Panc1 (cell line): ENCODE data around the gene FGD3.

Experiments
- SIN3A ChIP-seq: IDR thresholded peaks from 2 replicates; pipeline ENCODE4 v1.6.1; 2012; ENCODE audit warnings: low read depth, mild to moderate bottlenecking, low read length, moderate library complexity, borderline replicate concordance; ENCODE audit not compliant: insufficient read depth
- TF ChIP-seq, protein P1 (sequence below): fragments of 450-650 bp; IDR thresholded peaks from 2 replicates; pipeline ENCODE4 v1.5.1; 2017; ENCODE audit warnings: mild to moderate bottlenecking

DNA sequence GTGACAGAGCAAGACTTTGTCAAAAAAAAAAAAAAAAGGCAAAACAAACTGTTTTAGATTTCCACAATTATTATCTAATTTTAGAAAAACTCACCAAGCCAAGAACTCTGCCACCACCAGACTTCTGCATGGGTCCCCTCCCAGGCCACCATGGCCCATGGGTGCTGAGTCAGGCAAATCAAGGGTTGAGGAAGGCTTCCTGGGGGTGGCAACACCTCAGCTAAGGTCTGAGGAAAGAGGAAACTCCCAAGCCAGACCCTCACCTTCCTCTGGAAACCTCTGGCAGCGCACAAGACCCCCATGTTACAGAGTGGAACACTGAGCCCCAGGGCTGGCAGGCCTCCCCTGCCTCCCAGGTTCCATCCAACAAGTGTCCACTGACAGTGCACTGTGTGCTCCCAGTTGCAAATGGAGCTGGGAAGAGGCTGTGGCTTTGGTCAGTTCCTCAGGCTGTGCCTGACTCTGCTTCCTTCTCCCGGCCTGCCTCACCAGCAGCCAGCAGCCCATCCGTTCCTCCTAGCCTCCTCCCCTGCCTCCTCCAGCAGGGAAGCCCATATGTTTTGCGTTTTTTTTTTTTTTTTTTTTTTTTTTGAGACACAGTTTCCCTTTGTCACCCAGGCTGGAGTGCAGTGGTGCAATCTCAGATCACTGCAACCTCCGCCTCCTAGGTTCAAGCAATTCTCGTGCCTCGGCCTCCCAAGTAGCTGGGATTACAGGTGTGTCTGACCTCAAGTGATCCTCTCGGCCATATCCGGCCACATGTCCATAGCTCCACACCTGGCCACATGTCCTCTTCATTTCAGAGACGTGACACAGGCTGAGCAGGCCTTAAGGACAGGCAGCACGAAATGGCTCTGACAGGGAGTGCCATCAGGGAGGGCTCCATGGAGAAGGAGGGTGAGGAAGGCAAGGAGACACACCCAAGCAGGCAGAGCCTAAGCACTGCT lies 107.7 kb downstream of the FGD3 start:
- TF ChIP-seq, protein P1, sequence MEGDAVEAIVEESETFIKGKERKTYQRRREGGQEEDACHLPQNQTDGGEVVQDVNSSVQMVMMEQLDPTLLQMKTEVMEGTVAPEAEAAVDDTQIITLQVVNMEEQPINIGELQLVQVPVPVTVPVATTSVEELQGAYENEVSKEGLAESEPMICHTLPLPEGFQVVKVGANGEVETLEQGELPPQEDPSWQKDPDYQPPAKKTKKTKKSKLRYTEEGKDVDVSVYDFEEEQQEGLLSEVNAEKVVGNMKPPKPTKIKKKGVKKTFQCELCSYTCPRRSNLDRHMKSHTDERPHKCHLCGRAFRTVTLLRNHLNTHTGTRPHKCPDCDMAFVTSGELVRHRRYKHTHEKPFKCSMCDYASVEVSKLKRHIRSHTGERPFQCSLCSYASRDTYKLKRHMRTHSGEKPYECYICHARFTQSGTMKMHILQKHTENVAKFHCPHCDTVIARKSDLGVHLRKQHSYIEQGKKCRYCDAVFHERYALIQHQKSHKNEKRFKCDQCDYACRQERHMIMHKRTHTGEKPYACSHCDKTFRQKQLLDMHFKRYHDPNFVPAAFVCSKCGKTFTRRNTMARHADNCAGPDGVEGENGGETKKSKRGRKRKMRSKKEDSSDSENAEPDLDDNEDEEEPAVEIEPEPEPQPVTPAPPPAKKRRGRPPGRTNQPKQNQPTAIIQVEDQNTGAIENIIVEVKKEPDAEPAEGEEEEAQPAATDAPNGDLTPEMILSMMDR: no peak
- TF ChIP-seq SIN3A: no peak
